H1 (cell line): ENCODE data around the gene PDS5A. TPM values are rescaled to one million over a fixed set of nuclear protein-coding genes. Genes with fewer than 3 reads are reported as not detected.

Source experiments
- CTCF ChIA-PET: fragments of 300-600 bp; sonication (Branson Sonifier 250); formaldehyde crosslinking; loops from one replicate; lab custom pipeline; 2021; ENCODE audit not compliant: partially characterized antibody; lab: Charles Lee
- POLR2A ChIA-PET: fragments of 300-600 bp; sonication (Branson Sonifier 250); formaldehyde crosslinking; loops from one replicate; lab custom pipeline; 2021; ENCODE audit warnings: inconsistent platforms; ENCODE audit not compliant: partially characterized antibody; lab: Charles Lee
- DNase-seq, 2 experiments: peaks; one replicate each; pipeline versions ENCODE4 v3.0.0 to v3.0.0-alpha.2; 2010 to 2022; ENCODE audit warnings: low spot score in 2 of 2, low read depth in 1 of 2, mixed read lengths in 1 of 2
- FAIRE-seq: peaks from 2 replicates; lab custom pipeline; 2011; peaks lifted over from hg19 to GRCh38; lab: Jason Lieb, UNC
- H2AFZ ChIP-seq: 2 replicates; pipeline ENCODE4 v1.8.1; 2012; ENCODE audit warnings: low read length, inconsistent platforms
- H2AK5ac ChIP-seq: 2 replicates; pipeline ENCODE4 v1.6.1; 2013; ENCODE audit warnings: low read depth, low read length
- H2BK120ac ChIP-seq: replicated peaks from 2 replicates; pipeline ENCODE3; 2013; ENCODE audit warnings: low read depth, low read length, inconsistent platforms
- H2BK12ac ChIP-seq: 2 replicates; pipeline ENCODE4 v1.6.1; 2013; ENCODE audit warnings: low read depth, low read length
- H2BK15ac ChIP-seq: 2 replicates; pipeline ENCODE4 v1.6.1; 2013; ENCODE audit warnings: low read length
- H2BK20ac ChIP-seq: 2 replicates; pipeline ENCODE4 v1.6.1; 2013; ENCODE audit warnings: low read length
- H2BK5ac ChIP-seq: 2 replicates; pipeline ENCODE4 v1.6.1; 2013; ENCODE audit warnings: low read depth, low read length
- H3K14ac ChIP-seq: 2 replicates; pipeline ENCODE4 v1.6.1; 2013; ENCODE audit warnings: inconsistent platforms; ENCODE audit not compliant: insufficient read length
- H3K18ac ChIP-seq: 2 replicates; pipeline ENCODE4 v1.6.1; 2013; ENCODE audit warnings: low read length; ENCODE audit errors: extremely low read depth
- H3K23ac ChIP-seq: 2 replicates; pipeline ENCODE4 v1.6.1; 2013; ENCODE audit warnings: inconsistent platforms; ENCODE audit not compliant: insufficient read length
- H3K23me2 ChIP-seq: 2 replicates; pipeline ENCODE4 v1.6.1; 2013; ENCODE audit warnings: low read depth, low read length
- H3K27ac ChIP-seq: 2 replicates; pipeline ENCODE4 v1.6.1; 2011; ENCODE audit warnings: low read depth, low read length, inconsistent platforms
- H3K27me3 ChIP-seq, 4 experiments: replicated peaks in 1 of 4; 1 replicate in 1 of 4; 2 replicates in 3 of 4; pipeline versions ENCODE4 v1.6.1 to v1.8.1; 2011 to 2013; ENCODE audit warnings: low read length in 3 of 4, mild to moderate bottlenecking in 3 of 4, inconsistent platforms in 2 of 4, mixed read lengths in 2 of 4, moderate library complexity in 1 of 4; ENCODE audit not compliant: control insufficient read depth in 3 of 4, insufficient read depth in 3 of 4; ENCODE audit errors: extremely low read depth in 1 of 4
- H3K36me3 ChIP-seq, 4 experiments: 2 replicates each; pipeline versions ENCODE4 v1.6.1 to v1.8.1; 2011 to 2013; ENCODE audit warnings: mild to moderate bottlenecking in 4 of 4, low read length in 3 of 4, moderate library complexity in 2 of 4, control low read depth in 1 of 4, inconsistent platforms in 1 of 4; ENCODE audit not compliant: insufficient read depth in 4 of 4, control insufficient read depth in 2 of 4
- H3K4ac ChIP-seq: replicated peaks from 2 replicates; pipeline ENCODE3; 2013; ENCODE audit warnings: low read length, low read depth, mixed read lengths, inconsistent platforms; ENCODE audit not compliant: insufficient read length
- H3K4me1 ChIP-seq, 4 experiments: replicated peaks in 1 of 4; 1 replicate in 1 of 4; 2 replicates in 3 of 4; pipeline versions ENCODE4 v1.6.1 to v1.8.1; 2011 to 2013; ENCODE audit warnings: low read length in 3 of 4, inconsistent platforms in 2 of 4, mixed read lengths in 1 of 4; ENCODE audit not compliant: insufficient read depth in 4 of 4, control insufficient read depth in 3 of 4
- H3K4me2 ChIP-seq, 2 experiments: 2 replicates each; pipeline versions ENCODE4 v1.6.1 to v1.8.1; 2011 to 2013; ENCODE audit warnings: low read depth in 2 of 2, low read length in 2 of 2, control low read depth in 1 of 2, inconsistent platforms in 1 of 2, mild to moderate bottlenecking in 1 of 2; ENCODE audit not compliant: insufficient read depth in 1 of 2
- H3K4me3 ChIP-seq, 4 experiments: fragments of 200-600, 300-600 bp in 1 of 4; sonication (generic), shearing (Covaris generic), sonication (Bioruptor Twin) in 1 of 4; 2 replicates each; pipeline versions ENCODE4 v1.5.1 to v1.8.1; 2011 to 2016; ENCODE audit warnings: low read length in 4 of 4, low read depth in 3 of 4, control low read depth in 2 of 4, inconsistent platforms in 2 of 4, mild to moderate bottlenecking in 2 of 4, mixed read lengths in 1 of 4, moderate library complexity in 1 of 4; ENCODE audit not compliant: insufficient read depth in 2 of 4; ENCODE audit errors: extremely low read depth in 1 of 4
- H3K56ac ChIP-seq: replicated peaks from 2 replicates; pipeline ENCODE3; 2013; ENCODE audit warnings: low read depth, mild to moderate bottlenecking, mixed read lengths, low read length, inconsistent platforms; ENCODE audit not compliant: insufficient read length
- H3K79me1 ChIP-seq: 2 replicates; pipeline ENCODE4 v1.6.1; 2013; ENCODE audit warnings: low read depth, low read length, control low read depth
- H3K79me2 ChIP-seq, 2 experiments: 2 replicates each; pipeline versions ENCODE4 v1.6.1 to v1.8.1; 2012 to 2013; ENCODE audit warnings: low read length in 2 of 2, mild to moderate bottlenecking in 2 of 2, inconsistent platforms in 1 of 2; ENCODE audit not compliant: insufficient read depth in 2 of 2, control insufficient read depth in 1 of 2
- H3K9ac ChIP-seq, 4 experiments: replicated peaks in 1 of 4; 1 replicate in 1 of 4; 2 replicates in 3 of 4; pipeline versions ENCODE4 v1.6.1 to v1.8.1; 2011 to 2013; ENCODE audit warnings: low read depth in 3 of 4, low read length in 3 of 4, control low read depth in 2 of 4, mild to moderate bottlenecking in 2 of 4, moderate library complexity in 2 of 4, inconsistent platforms in 1 of 4; ENCODE audit errors: extremely low read depth in 1 of 4
- H3K9me3 ChIP-seq, 2 experiments: 2 replicates each; pipeline versions ENCODE4 v1.6.1 to v1.8.1; 2012 to 2013; ENCODE audit warnings: mild to moderate bottlenecking in 2 of 2, moderate library complexity in 2 of 2, control low read depth in 1 of 2, inconsistent platforms in 1 of 2, low read depth in 1 of 2, low read length in 1 of 2, mixed read lengths in 1 of 2; ENCODE audit not compliant: insufficient read depth in 2 of 2
- H4K20me1 ChIP-seq, 2 experiments: replicated peaks in 1 of 2; 2 replicates each; pipeline versions ENCODE3 to v1.8.1; 2011 to 2013; ENCODE audit warnings: inconsistent platforms in 2 of 2, low read length in 2 of 2, mild to moderate bottlenecking in 1 of 2; ENCODE audit not compliant: insufficient read depth in 2 of 2, control insufficient read depth in 1 of 2
- H4K5ac ChIP-seq: 2 replicates; pipeline ENCODE4 v1.6.1; 2013; ENCODE audit warnings: low read length, low read depth, mixed read lengths, inconsistent platforms; ENCODE audit not compliant: insufficient read length
- H4K8ac ChIP-seq: 2 replicates; pipeline ENCODE4 v1.8.0; 2013; ENCODE audit warnings: mild to moderate bottlenecking, moderate library complexity, low read length, inconsistent platforms; ENCODE audit not compliant: insufficient read depth; ENCODE audit errors: extremely low read depth
- H4K91ac ChIP-seq: replicated peaks from 2 replicates; pipeline ENCODE3; 2013; ENCODE audit warnings: low read length, mixed read lengths, inconsistent platforms; ENCODE audit not compliant: insufficient read length
- BCL11A ChIP-seq, 2 experiments: IDR thresholded peaks; one replicate each; pipeline ENCODE4 v1.6.1; 2011; ENCODE audit warnings: low read depth in 2 of 2, low read length in 2 of 2, mild to moderate bottlenecking in 2 of 2
- EP300 ChIP-seq, 2 experiments: IDR thresholded peaks; 1 replicate in 1 of 2; 2 replicates in 1 of 2; pipeline ENCODE4 v1.6.1; 2011 to 2012; ENCODE audit warnings: low read depth in 2 of 2, low read length in 2 of 2, mild to moderate bottlenecking in 2 of 2, borderline replicate concordance in 1 of 2, inconsistent platforms in 1 of 2, moderate library complexity in 1 of 2
- HDAC2 ChIP-seq, 2 experiments: fragments of 300-600 bp in 1 of 2; sonication (generic) in 1 of 2; IDR thresholded peaks; 2 replicates each; pipeline ENCODE4 v1.6.1; 2011 to 2012; ENCODE audit warnings: low read depth in 2 of 2, low read length in 2 of 2, mild to moderate bottlenecking in 2 of 2, moderate library complexity in 2 of 2, borderline replicate concordance in 1 of 2, inconsistent platforms in 1 of 2
- KDM4A ChIP-seq: IDR thresholded peaks from one replicate; pipeline ENCODE4 v1.7.1; 2012; ENCODE audit warnings: low read depth, mild to moderate bottlenecking, moderate library complexity, low read length, inconsistent platforms; ENCODE audit not compliant: severe bottlenecking
- KDM5A ChIP-seq: fragments of 200-600 bp; IDR thresholded peaks from 2 replicates; pipeline ENCODE4 v1.7.1; 2012; ENCODE audit warnings: mild to moderate bottlenecking, low read length, inconsistent platforms, mixed read lengths
- NANOG ChIP-seq: IDR thresholded peaks from 2 replicates; pipeline ENCODE4 v1.6.1; 2011; ENCODE audit warnings: low read length, low read depth, mild to moderate bottlenecking, inconsistent platforms; ENCODE audit not compliant: insufficient read depth, poor library complexity, severe bottlenecking
- POLR2AphosphoS5 ChIP-seq: IDR thresholded peaks from 2 replicates; pipeline ENCODE4 v1.6.1; 2011; ENCODE audit warnings: low read depth, low read length
- SIX5 ChIP-seq: IDR thresholded peaks from 2 replicates; pipeline ENCODE4 v1.6.1; 2011; ENCODE audit warnings: mild to moderate bottlenecking, low read depth, low read length
- TAF7 ChIP-seq: optimal IDR thresholded peaks from 2 replicates; pipeline ENCODE3; 2011; ENCODE audit warnings: low read depth, mild to moderate bottlenecking, inconsistent platforms, low read length, moderate library complexity, borderline replicate concordance
- TBP ChIP-seq: IDR thresholded peaks from 2 replicates; pipeline ENCODE4 v1.6.1; 2011; ENCODE audit warnings: low read depth, low read length, improper control_type of control experiment
- TCF12 ChIP-seq: IDR thresholded peaks from 2 replicates; pipeline ENCODE4 v1.6.1; 2011; ENCODE audit warnings: low read depth, mild to moderate bottlenecking, low read length
- USF2 ChIP-seq: IDR thresholded peaks from 2 replicates; pipeline ENCODE4 v1.6.1; 2011; ENCODE audit warnings: low read length, improper control_type of control experiment
- WGBS, 2 experiments: shearing (Covaris generic) in 1 of 2; methylation state at CpG; one replicate each; pipeline versions ENCODE4 v1.1.6 to v1.1.7; 2013 to 2015; ENCODE audit warnings: low lambda C conversion rate in 2 of 2, mixed read lengths in 2 of 2, inconsistent platforms in 1 of 2, low coverage in 1 of 2, missing lambda C conversion rate in 1 of 2; ENCODE audit not compliant: insufficient replicate concordance in 2 of 2, insufficient coverage in 1 of 2, insufficient read length in 1 of 2; ENCODE audit errors: extremely low coverage in 1 of 2, missing lambda C conversion rate in 1 of 2; 5-methylcytosine and 5-hydroxymethylcytosine counted together
- polyA plus RNA-seq, 7 experiments: library from polyadenylated mRNA; depleted of rRNA in 3 of 7; stranded (reverse) in 5 of 7; unstranded in 2 of 7; fragments of >200 nt in 5 of 7; fragments of 200-250 nt in 2 of 7; gene quantifications; 1 replicate in 5 of 7; 2 replicates in 1 of 7; 4 replicates in 1 of 7; pipeline versions ENCODE4 v1.2.1 to v1.2.3, GENCODE V29; 2011 to 2013; ENCODE audit warnings: missing spikeins in 2 of 7, mixed read lengths in 2 of 7
- total RNA-seq: library from RNA; stranded (reverse); fragmentation: NEBNext Ultra II Directional; extraction: Animal tissue kit (Norgen Biotek cat#: 25700); gene quantifications from 2 replicates; pipeline ENCODE4 v1.2.1, GENCODE V29; 2021

Gene PDS5A
- total and polyA plus RNA-seq, 2 of the 8 experiments (the other 6 are each of a cell fraction or from before 2014, with no cell fraction given), result 15.5 to 76.6 TPM

- DNase-seq (no peak), FAIRE-seq (no peak)
- no peak overlapping the region for H4K8ac ChIP-seq
- no peak overlapping the region for H2BK20ac ChIP-seq
- H2BK120ac ChIP-seq, result no peak overlapping the region
- no peak overlapping the region for H3K56ac ChIP-seq
- H3K14ac ChIP-seq, result no peak overlapping the region
- TF ChIP-seq EP300 (IDR thresholded peaks at IDR 0.05; ENCODE audit: borderline replicate concordance in 1 of 2, low read depth in 2 of 2, low read length in 2 of 2), result no peak
- no peak for TF ChIP-seq KDM5A
- TF ChIP-seq USF2, result no peak
- no peak for TF ChIP-seq POLR2AphosphoS5
- TF ChIP-seq TBP, result no peak
- TF ChIP-seq KDM4A, result no peak
- no peak for TF ChIP-seq NANOG
- no peak for TF ChIP-seq HDAC2 (IDR thresholded peaks at IDR 0.05; ENCODE audit: borderline replicate concordance in 1 of 2, low read depth in 2 of 2, low read length in 2 of 2)
- TF ChIP-seq TAF7, result no peak
- no peak for TF ChIP-seq SIX5
- no peak for TF ChIP-seq TCF12
- no peak for TF ChIP-seq BCL11A (IDR thresholded peaks at IDR 0.05; ENCODE audit: low read depth in 2 of 2, low read length in 2 of 2)
- no peak overlapping the region for H2BK15ac ChIP-seq
- H4K5ac ChIP-seq, result no peak overlapping the region
- no peak overlapping the region for H2BK12ac ChIP-seq
- CTCF ChIA-PET, result interaction anchor here (0.6 to 1.1 kb wide), 2 partner anchors 13 to 60 kb away, joined by 3 to 4 read pairs; no protein-coding TSS in a partner anchor
- H3K4me2 ChIP-seq, result no peak overlapping the region
- H4K91ac ChIP-seq, result no peak overlapping the region
- no peaks in the 10 kb centered on the region for H3K79me2 ChIP-seq
- no peak overlapping the region for H2AFZ ChIP-seq
- POLR2A ChIA-PET, result interaction anchor here (0.6 to 1.4 kb wide), 4 partner anchors 24 to 457 kb away, joined by 3 to 6 read pairs (median 4); no protein-coding TSS in a partner anchor
- no peak overlapping the region for H3K18ac ChIP-seq
- no peaks in the 10 kb centered on the region for H3K79me1 ChIP-seq
- H2BK5ac ChIP-seq, result no peak overlapping the region
- H3K4me1 ChIP-seq, result no peaks in the 10 kb centered on the region
- no peak overlapping the region for H3K4ac ChIP-seq
- H3K27me3 ChIP-seq, result no peaks in the 10 kb centered on the region
- WGBS, 2 experiments, result 98% methylated on average over 4 of the region's 4 CpGs; no CpG with 5 or more reads in 1 of the 2 experiments
- H3K9ac ChIP-seq, result no peak overlapping the region
- no peak overlapping the region for H2AK5ac ChIP-seq
- H3K23ac ChIP-seq, result no peak overlapping the region
- H3K23me2 ChIP-seq, result no peaks in the 10 kb centered on the region
- H3K4me3 ChIP-seq, result no peak overlapping the region
- H3K27ac ChIP-seq, result no peak overlapping the region
- H3K9me3 ChIP-seq, result no peaks in the 10 kb centered on the region
- H4K20me1 ChIP-seq, result no peaks in the 10 kb centered on the region
- peaks cover 2 to 48% (median 12%) of the 10 kb centered on the region in 4 experiments; a peak in 6 of 8 replicates for H3K36me3 ChIP-seq
Measured at GRCh38 chr4:39913471-39913870, 64.2 kb downstream of the PDS5A start.
